ENCODE measurements around the gene PAQR8. TPM values are rescaled to one million over a fixed set of nuclear protein-coding genes. Genes with fewer than 3 reads are reported as not detected.

Gene PAQR8
- total and polyA plus RNA-seq, 2 of the 13 experiments (the other 11 are each of a cell fraction or from before 2014, with no cell fraction given): 37.7 to 50.7 TPM

GRCh38 chr6:52352239-52353018, 9.5 kb upstream of the PAQR8 start (continued):
- TF ChIP-seq ELF1 (CRISPR knock-in tag; IDR thresholded peaks at IDR 0.05) (peak; percentile 59; the same call in 1 of the 2 replicates), HIC2 (CRISPR knock-in tag; IDR thresholded peaks at IDR 0.05; ENCODE audit: low read depth) (no peak), ZNF225 (CRISPR knock-in tag; IDR thresholded peaks at IDR 0.05) (no peak), ZMAT3 (CRISPR knock-in tag; conservative IDR thresholded peaks at IDR 0.05) (no peak), PRPF4 (IDR thresholded peaks at IDR 0.05; ENCODE audit: low read depth, low read length, poor library complexity, severe bottlenecking) (no peak), KLF6 (CRISPR knock-in tag; IDR thresholded peaks at IDR 0.05) (0 out of 2 replicates have a peak, but pooled peaks have one; percentile 34), ZNF574 (CRISPR knock-in tag; IDR thresholded peaks at IDR 0.05) (0 out of 2 replicates have a peak, but pooled peaks have one; percentile 40), ZNF251 (CRISPR knock-in tag; IDR thresholded peaks at IDR 0.05) (no peak), FOSL2 (CRISPR knock-in tag; IDR thresholded peaks at IDR 0.05) (peak; percentile 99), ZNF570 (CRISPR knock-in tag; IDR thresholded peaks at IDR 0.05; ENCODE audit: borderline replicate concordance) (no peak), ZKSCAN8 (CRISPR knock-in tag; IDR thresholded peaks at IDR 0.05; ENCODE audit: borderline replicate concordance) (0 out of 2 replicates have a peak, but pooled peaks have one; percentile 62), FOXJ3 (CRISPR knock-in tag; IDR thresholded peaks at IDR 0.05; ENCODE audit: borderline replicate concordance) (peak; percentile 42; the same call in 1 of the 2 replicates), ARNTL (CRISPR knock-in tag; IDR thresholded peaks at IDR 0.05) (no peak), SMARCE1 (IDR thresholded peaks at IDR 0.05; ENCODE audit: borderline replicate concordance) (peak; percentile 81; the same call in 1 of the 2 replicates), GABPA (IDR thresholded peaks at IDR 0.05; ENCODE audit: low read depth, low read length) (no peak), GABPA (CRISPR knock-in tag; IDR thresholded peaks at IDR 0.05; ENCODE audit: low read depth) (peak; percentile 72), ZNF10 (CRISPR knock-in tag; IDR thresholded peaks at IDR 0.05; ENCODE audit: borderline replicate concordance, low read depth) (no peak), ZNF124 (CRISPR knock-in tag; IDR thresholded peaks at IDR 0.05) (0 out of 2 replicates have a peak, but pooled peaks have one; percentile 13), NR1H2 (CRISPR knock-in tag; IDR thresholded peaks at IDR 0.05; ENCODE audit: borderline replicate concordance, low read depth) (no peak), ZNF460 (CRISPR knock-in tag; IDR thresholded peaks at IDR 0.05; ENCODE audit: borderline replicate concordance) (no peak), ZNF644 (CRISPR knock-in tag; IDR thresholded peaks at IDR 0.05; ENCODE audit: low read depth) (0 out of 2 replicates have a peak, but pooled peaks have one; percentile 5), ZFP37 (CRISPR knock-in tag; IDR thresholded peaks at IDR 0.05; ENCODE audit: borderline replicate concordance) (0 out of 2 replicates have a peak, but pooled peaks have one; percentile 20), ZNF770 (CRISPR knock-in tag; IDR thresholded peaks at IDR 0.05) (peak; percentile 24)
